ENCODE results near the gene C12orf43. TPM values are rescaled to one million over a fixed set of nuclear protein-coding genes. Genes with fewer than 3 reads are reported as not detected.

The C12orf43 gene
- total RNA-seq, 1 donor, result 13.0 TPM

- TF ChIP-seq CTCF (IDR thresholded peaks at IDR 0.05; ENCODE audit: insufficient read depth, low read depth, low read length), result no peak
- H3K4me3 ChIP-seq (ENCODE audit: low read depth, low read length), result no peak overlapping the region
- no peak for DNase-seq (ENCODE audit: low read depth)
These were observed 2.8 kb upstream of the C12orf43 start for GRCh38 chr12:121018860-121019617.

- H3K4me3 ChIP-seq (ENCODE audit: low read depth, low read length), result no peak overlapping the region
- DNase-seq (ENCODE audit: low read depth), result no peak
- no peak for TF ChIP-seq CTCF (IDR thresholded peaks at IDR 0.05; ENCODE audit: insufficient read depth, low read depth, low read length)
These were observed 1.7 kb upstream of the C12orf43 start for GRCh38 chr12:121017966-121018491.

GRCh38 chr12:121013715-121014114 is 2.6 kb downstream of the C12orf43 start:
- TF ChIP-seq CTCF (IDR thresholded peaks at IDR 0.05; ENCODE audit: insufficient read depth, low read depth, low read length), result no peak
- DNase-seq (ENCODE audit: low read depth), result no peak
- H3K4me3 ChIP-seq (ENCODE audit: low read depth, low read length), result no peak overlapping the region

- no peak overlapping the region for H3K4me3 ChIP-seq (ENCODE audit: low read depth, low read length)
- DNase-seq (ENCODE audit: low read depth), result no peak
- TF ChIP-seq CTCF (IDR thresholded peaks at IDR 0.05; ENCODE audit: insufficient read depth, low read depth, low read length), result no peak
These were observed 4.5 kb downstream of the C12orf43 start for GRCh38 chr12:121011820-121012219.

- no peak for TF ChIP-seq CTCF (IDR thresholded peaks at IDR 0.05; ENCODE audit: insufficient read depth, low read depth, low read length)
- no peak for DNase-seq (ENCODE audit: low read depth)
These were observed 5.4 kb downstream of the C12orf43 start for GRCh38 chr12:121010860-121011259.

GRCh38 chr12:121009741-121010140 is 6.5 kb downstream of the C12orf43 start:
- TF ChIP-seq CTCF (IDR thresholded peaks at IDR 0.05; ENCODE audit: insufficient read depth, low read depth, low read length), result peak; percentile 65
- peak; percentile 50 for DNase-seq (ENCODE audit: low read depth)
- no peak overlapping the region for H3K4me3 ChIP-seq (ENCODE audit: low read depth, low read length)

More at GRCh38 chr12:121010860-121011259, 5.4 kb downstream of the C12orf43 start:
- no peak overlapping the region for H3K4me3 ChIP-seq (ENCODE audit: low read depth, low read length)

Data from fibroblast of villous mesenchyme (primary cell).